Type B pancreatic cell (in vitro differentiated cells): ENCODE data around the gene ZCCHC24. TPM values are rescaled to one million over a fixed set of nuclear protein-coding genes. Genes with fewer than 3 reads are reported as not detected.

Experiments used
- DNase-seq: peaks from one replicate; pipeline ENCODE4 v3.0.0; 2021; ENCODE audit warnings: mixed read lengths; ENCODE audit not compliant: unreplicated experiment; ENCODE audit errors: extremely low spot score
- H3K27ac Mint-ChIP-seq: 2 replicates; pipeline ENCODE4 v1.8.0; 2021; ENCODE audit warnings: mild to moderate bottlenecking, mixed read lengths
- H3K27me3 Mint-ChIP-seq: 2 replicates; pipeline ENCODE4 v1.8.0; 2021; ENCODE audit warnings: mixed read lengths
- H3K36me3 Mint-ChIP-seq: 2 replicates; pipeline ENCODE4 v1.8.0; 2021; ENCODE audit warnings: mixed read lengths
- H3K4me1 Mint-ChIP-seq: one replicate; pipeline ENCODE4 v1.8.0; 2021; ENCODE audit warnings: mixed read lengths; ENCODE audit not compliant: unreplicated experiment
- H3K4me3 Mint-ChIP-seq: 2 replicates; pipeline ENCODE4 v1.8.0; 2021; ENCODE audit warnings: mild to moderate bottlenecking, mixed read lengths
- H3K9me3 Mint-ChIP-seq: 2 replicates; pipeline ENCODE4 v1.8.0; 2021; ENCODE audit warnings: mixed read lengths
- CTCF ChIP-seq: fragments of 200-600 bp; sonication (generic); conservative IDR thresholded peaks from 2 replicates; pipeline ENCODE4 v1.5.0; 2021; ENCODE audit warnings: antibody characterized with exemption, mild to moderate bottlenecking
- total RNA-seq: library from RNA; stranded (reverse); gene quantifications from 2 replicates; pipeline ENCODE4 v1.2.1, GENCODE V29; 2021; ENCODE audit warnings: low replicate concordance

Gene ZCCHC24
- total RNA-seq, 1 donor from 2014 or later, result 29.1 TPM

- DNase-seq, result no peak
- no peaks in the 10 kb centered on the region for H3K36me3 Mint-ChIP-seq
- peaks cover 2% of the 10 kb centered on the region for H3K4me1 Mint-ChIP-seq
- H3K9me3 Mint-ChIP-seq, result no peaks in the 10 kb centered on the region
- no peak overlapping the region for H3K27ac Mint-ChIP-seq
- no peak overlapping the region for H3K4me3 Mint-ChIP-seq
- no peak for TF ChIP-seq CTCF
- peaks cover 7% of the 10 kb centered on the region for H3K27me3 Mint-ChIP-seq
Measured at GRCh38 chr10:79457256-79457785, 11.9 kb upstream of the ZCCHC24 start.

- no peak for DNase-seq
- Mint-ChIP-seq H3K9me3 (no peaks in the 10 kb centered on the region), H3K27ac (no peak overlapping the region), H3K27me3 (peaks cover 7% of the 10 kb centered on the region), H3K4me3 (no peak overlapping the region), H3K36me3 (no peaks in the 10 kb centered on the region), H3K4me1 (peaks cover 19% of the 10 kb centered on the region)
- no peak for TF ChIP-seq CTCF
Measured at GRCh38 chr10:79454259-79454658, 8.8 kb upstream of the ZCCHC24 start.

- DNase-seq, result no peak
- Mint-ChIP-seq H3K9me3 (no peaks in the 10 kb centered on the region), H3K4me1 (peaks cover 28% of the 10 kb centered on the region), H3K27me3 (peaks cover 3% of the 10 kb centered on the region), H3K27ac (no peak overlapping the region), H3K36me3 (no peaks in the 10 kb centered on the region), H3K4me3 (no peak overlapping the region)
- no peak for TF ChIP-seq CTCF
Measured at GRCh38 chr10:79453392-79453791, 8.0 kb upstream of the ZCCHC24 start.

- TF ChIP-seq CTCF, result no peak
- Mint-ChIP-seq H3K27me3 (peaks cover 9% of the 10 kb centered on the region), H3K27ac (peak overlapping the region; percentile 2), H3K4me1 (peaks cover 28% of the 10 kb centered on the region), H3K36me3 (no peaks in the 10 kb centered on the region), H3K9me3 (no peaks in the 10 kb centered on the region), H3K4me3 (no peak overlapping the region)
- no peak for DNase-seq
Measured at GRCh38 chr10:79452174-79452611, 6.8 kb upstream of the ZCCHC24 start.

GRCh38 chr10:79451046-79451699, 5.7 kb upstream of the ZCCHC24 start:
- no peak for TF ChIP-seq CTCF
- Mint-ChIP-seq H3K36me3 (no peaks in the 10 kb centered on the region), H3K4me1 (peaks cover 28% of the 10 kb centered on the region), H3K27ac (peak overlapping the region; percentile 13), H3K4me3 (no peak overlapping the region), H3K27me3 (peaks cover 15% of the 10 kb centered on the region), H3K9me3 (no peaks in the 10 kb centered on the region)
- DNase-seq, result no peak
